ENCODE results near the gene RAP1B.

Gene RAP1B

GRCh38 chr12:68573406-68573805, 37.3 kb upstream of the RAP1B start:
- ChIA-PET POLR2A (no interaction called here), CTCF (interaction anchor here (2.1 kb wide), 1 partner anchor 214 kb away, joined by 4 read pairs; no protein-coding TSS in a partner anchor)
- H3K4me3 ChIP-seq (ENCODE audit: low read depth, low read length), result no peak overlapping the region
- TF ChIP-seq CTCF (IDR thresholded peaks at IDR 0.05; ENCODE audit: insufficient read depth, low read length, missing control alignments), result no peak
- no peak for DNase-seq (ENCODE audit: low read depth, low spot score)

GRCh38 chr12:68577949-68578348, 32.8 kb upstream of the RAP1B start:
- DNase-seq (ENCODE audit: low read depth, low spot score), result no peak
- ChIA-PET POLR2A (no interaction called here), CTCF (no interaction called here)
- H3K4me3 ChIP-seq (ENCODE audit: low read depth, low read length), result no peak overlapping the region
- no peak for TF ChIP-seq CTCF (IDR thresholded peaks at IDR 0.05; ENCODE audit: insufficient read depth, low read length, missing control alignments)

- no peak for TF ChIP-seq CTCF (IDR thresholded peaks at IDR 0.05; ENCODE audit: insufficient read depth, low read length, missing control alignments)
- no peak overlapping the region for H3K4me3 ChIP-seq (ENCODE audit: low read depth, low read length)
- ChIA-PET CTCF (no interaction called here), POLR2A (interaction anchor here (0.6 kb wide), 1 partner anchor 21 kb away, joined by 3 read pairs; no protein-coding TSS in a partner anchor)
- DNase-seq (ENCODE audit: low read depth, low spot score), result no peak
These were observed 31.9 kb upstream of the RAP1B start for GRCh38 chr12:68578765-68579164.

- no peak for DNase-seq (ENCODE audit: low read depth, low spot score)
- H3K4me3 ChIP-seq (ENCODE audit: low read depth, low read length), result no peak overlapping the region
- ChIA-PET POLR2A (no interaction called here), CTCF (interaction anchor here (0.7 kb wide), 1 partner anchor 221 kb away, joined by 3 read pairs; no protein-coding TSS in a partner anchor)
- no peak for TF ChIP-seq CTCF (IDR thresholded peaks at IDR 0.05; ENCODE audit: insufficient read depth, low read length, missing control alignments)
These were observed 31.4 kb upstream of the RAP1B start for GRCh38 chr12:68579254-68579653.

GRCh38 chr12:68580911-68581310, 29.8 kb upstream of the RAP1B start:
- no peak for TF ChIP-seq CTCF (IDR thresholded peaks at IDR 0.05; ENCODE audit: insufficient read depth, low read length, missing control alignments)
- ChIA-PET CTCF (interaction anchor here (1.3 kb wide), 1 partner anchor 9 kb away, joined by 5 read pairs; no protein-coding TSS in a partner anchor), POLR2A (no interaction called here)
- no peak for DNase-seq (ENCODE audit: low read depth, low spot score)
- no peak overlapping the region for H3K4me3 ChIP-seq (ENCODE audit: low read depth, low read length)

- ChIA-PET POLR2A (no interaction called here), CTCF (interaction anchor here (1.3 kb wide), 1 partner anchor 10 kb away, joined by 5 read pairs; no protein-coding TSS in a partner anchor)
- no peak for DNase-seq (ENCODE audit: low read depth, low spot score)
- H3K4me3 ChIP-seq (ENCODE audit: low read depth, low read length), result no peak overlapping the region
- no peak for TF ChIP-seq CTCF (IDR thresholded peaks at IDR 0.05; ENCODE audit: insufficient read depth, low read length, missing control alignments)
These were observed 28.8 kb upstream of the RAP1B start for GRCh38 chr12:68581926-68582325.
